Umbilical cord (tissue), 1 donor: ENCODE results near the gene RAB40C. TPM values are rescaled to one million over a fixed set of nuclear protein-coding genes. Genes with fewer than 3 reads are reported as not detected.

Experiments used
- total RNA-seq: library from RNA; depleted of rRNA; stranded (reverse); fragments of >200 nt; gene quantifications from one replicate; pipeline ENCODE4 v1.2.3, GENCODE V29; 2014; ENCODE audit warnings: low replicate concordance; ENCODE audit not compliant: insufficient read depth

The RAB40C gene
- total RNA-seq, 1 donor from 2014 or later, result 12.3 TPM

Other genes with a start within 250 kb of the RAB40C start
- 17.3 TPM for gene AXIN1, start 237.3 kb upstream of the RAB40C start, total RNA-seq
- gene MRPL28, start 219.5 kb upstream of the RAB40C start, total RNA-seq, result 36.8 TPM
- 31.8 TPM for gene PGAP6, start 208.1 kb upstream of the RAB40C start, total RNA-seq
- 52.0 TPM for gene NME4, start 192.9 kb upstream of the RAB40C start, total RNA-seq
- 0.48 TPM for gene DECR2, start 188.2 kb upstream of the RAB40C start, total RNA-seq
- 11.8 TPM for gene RAB11FIP3, start 164.4 kb upstream of the RAB40C start, total RNA-seq
- 26.5 TPM for gene CAPN15, start 62.4 kb upstream of the RAB40C start, total RNA-seq
- not detected for gene PRR35, start 29.7 kb upstream of the RAB40C start, total RNA-seq
- 0.48 TPM for gene NHLRC4, start 23.1 kb upstream of the RAB40C start, total RNA-seq
- 18.5 TPM for gene PIGQ, start 20.1 kb upstream of the RAB40C start, total RNA-seq
- 1.4 TPM for gene WFIKKN1, start 40.9 kb downstream of the RAB40C start, total RNA-seq
- gene METTL26, start 46.2 kb downstream of the RAB40C start, total RNA-seq, result 48.6 TPM
- gene MCRIP2, start 51.8 kb downstream of the RAB40C start, total RNA-seq, result 24.6 TPM
- 30.8 TPM for gene WDR90, start 59.3 kb downstream of the RAB40C start, total RNA-seq
- gene RHOT2, start 78.1 kb downstream of the RAB40C start, total RNA-seq, result 33.2 TPM
- 1.9 TPM for gene RHBDL1, start 85.6 kb downstream of the RAB40C start, total RNA-seq
- 99.7 TPM for gene STUB1, start 90.3 kb downstream of the RAB40C start, total RNA-seq
- gene JMJD8, start 94.3 kb downstream of the RAB40C start, total RNA-seq, result 20.5 TPM
- 2.6 TPM for gene WDR24, start 100.3 kb downstream of the RAB40C start, total RNA-seq
- gene FBXL16, start 115.7 kb downstream of the RAB40C start, total RNA-seq, result not detected
- 85.7 TPM for gene METRN, start 125.1 kb downstream of the RAB40C start, total RNA-seq
- gene ANTKMT, start 131.1 kb downstream of the RAB40C start, total RNA-seq, result 35.6 TPM
- gene CCDC78, start 136.4 kb downstream of the RAB40C start, total RNA-seq, result 0.24 TPM
- 7.5 TPM for gene HAGHL, start 137.0 kb downstream of the RAB40C start, total RNA-seq
- gene CIAO3, start 150.9 kb downstream of the RAB40C start, total RNA-seq, result 32.5 TPM
- gene MSLN, start 170.7 kb downstream of the RAB40C start, total RNA-seq, result 26.2 TPM
- gene RPUSD1, start 198.3 kb downstream of the RAB40C start, total RNA-seq, result 5.5 TPM
- 7.7 TPM for gene CHTF18, start 198.6 kb downstream of the RAB40C start, total RNA-seq
- not detected for gene GNG13, start 210.7 kb downstream of the RAB40C start, total RNA-seq